ENCODE data around the gene PLBD2. TPM values are rescaled to one million over a fixed set of nuclear protein-coding genes. Genes with fewer than 3 reads are reported as not detected.

Gene PLBD2
- total and polyA plus RNA-seq, 9 of the 15 experiments (the other 6 are each of a cell fraction or from before 2014, with no cell fraction given) = 2.4 to 37.4 (median 6.0) TPM

DNA sequence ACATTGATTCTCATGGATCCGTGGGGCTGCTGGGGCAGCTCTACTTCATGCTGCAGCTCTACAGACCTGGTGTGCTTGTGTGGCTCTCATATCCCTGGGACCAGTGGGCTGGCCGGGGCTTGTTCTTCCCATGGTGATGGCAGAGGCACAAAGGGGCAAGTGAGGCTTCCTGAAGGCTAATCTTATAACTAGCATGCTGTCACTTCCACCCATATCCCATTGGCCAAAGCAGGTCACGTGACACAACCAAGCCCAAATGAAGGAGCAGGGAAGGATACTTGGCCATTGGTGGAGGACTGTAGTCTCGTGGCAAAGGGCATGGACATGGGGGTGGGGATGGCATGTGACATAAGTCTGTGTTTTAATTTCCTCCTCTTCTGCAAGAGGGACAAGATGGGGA lies 9.9 kb downstream of the PLBD2 start:
- ChIA-PET CTCF (ENCODE audit: low intra/inter-chr PET ratio) (interaction anchor here (0.7 kb wide), 1 partner anchor 170 kb away, joined by 3 read pairs; no protein-coding TSS in a partner anchor), POLR2A (no interaction called here)
- intact Hi-C loops (cut with micrococcal nuclease) (no loop called here), in situ Hi-C loops (cut with MboI) (no loop called here)
- no peak overlapping the region for H3K4me3 ChIP-seq
- peak; percentile 80 for FAIRE-seq
- H2AFZ ChIP-seq (ENCODE audit: low read depth, low read length) = no peak overlapping the region
- WGBS (ENCODE audit: insufficient coverage, low coverage, missing lambda C conversion rate) = 70% methylated on average over 3 of the region's 4 CpGs
- no peaks in the 10 kb centered on the region for H3K27me3 ChIP-seq (ENCODE audit: control insufficient read depth in 2 of 2, insufficient read depth in 2 of 2, low read length in 2 of 2)
- peak in 3 of 4 experiments; percentile 54 to 66 (median 58) for DNase-seq (ENCODE audit: extremely low read depth in 1 of 4, low spot score in 3 of 4)
- peaks cover 0 to 5% of the 10 kb centered on the region in 2 experiments; a peak in 2 of 5 replicates for H3K4me1 ChIP-seq (replicated peaks in 1 of 2; ENCODE audit: control insufficient read depth in 2 of 2, insufficient read depth in 2 of 2, low read length in 2 of 2)
- no TSS peak for BruUV-seq (replicated peaks)
- peaks cover 41% of the 10 kb centered on the region; the same call in 2 of the 3 replicates for H3K36me3 ChIP-seq (ENCODE audit: control insufficient read depth, insufficient read depth, low read length)
- H3K27ac ChIP-seq (ENCODE audit: extremely low read depth, low read depth, low read length) = no peak overlapping the region
- H3K9me1 ChIP-seq (ENCODE audit: control insufficient read depth, insufficient read depth, low read length) = no peaks in the 10 kb centered on the region
- 0 out of 2 replicates have a peak, but pooled peaks cover 3% of the 10 kb centered on the region for H4K20me1 ChIP-seq (replicated peaks; ENCODE audit: control insufficient read depth, insufficient read depth, low read length)
- H3K4me2 ChIP-seq (ENCODE audit: insufficient read depth, low read length) = no peak overlapping the region
- peak; percentile 81 for ATAC-seq
- H3K9ac ChIP-seq (ENCODE audit: insufficient read depth in 1 of 2, low read depth in 2 of 2, low read length in 2 of 2) = peak overlapping the region in 1 of 2 experiments; percentile 59; a peak in 2 of 4 replicates
- no peaks in the 10 kb centered on the region for H3K9me3 ChIP-seq (replicated peaks; ENCODE audit: control insufficient read depth, insufficient read depth, low read depth, low read length)
- no peaks in the 10 kb centered on the region for H3K79me2 ChIP-seq (ENCODE audit: control insufficient read depth, insufficient read depth, low read length)
- TF ChIP-seq TOE1 (IDR thresholded peaks at IDR 0.05; ENCODE audit: borderline replicate concordance) (peak; percentile 95), TOE1 (CRISPR knock-in tag; IDR thresholded peaks at IDR 0.05; ENCODE audit: borderline replicate concordance, low read depth) (no peak), ZNF274 (IDR thresholded peaks at IDR 0.05; ENCODE audit: borderline replicate concordance, low read depth, low read length) (no peak), PRMT5 (CRISPR knock-in tag; IDR thresholded peaks at IDR 0.05) (no peak), NEUROD1 (IDR thresholded peaks at IDR 0.05; ENCODE audit: borderline replicate concordance, low read depth, low read length, partially characterized antibody) (no peak), BHLHE40 (IDR thresholded peaks at IDR 0.05; ENCODE audit: low read length) (0 out of 2 replicates have a peak, but pooled peaks have one; percentile 33), MEIS2 (IDR thresholded peaks at IDR 0.05; ENCODE audit: partially characterized antibody) (no peak), BDP1 (IDR thresholded peaks at IDR 0.05; ENCODE audit: insufficient read depth, insufficient read length) (no peak), TEAD4 (IDR thresholded peaks at IDR 0.05; ENCODE audit: low read length) (no peak), TEAD4 (CRISPR knock-in tag; IDR thresholded peaks at IDR 0.05; ENCODE audit: borderline replicate concordance) (no peak), FOS (IDR thresholded peaks at IDR 0.05; ENCODE audit: extremely low read depth, insufficient read length) (peak; percentile 23), XRCC5 (IDR thresholded peaks at IDR 0.05; ENCODE audit: low read depth, low read length) (no peak)
- TF ChIP-seq, protein P1, sequence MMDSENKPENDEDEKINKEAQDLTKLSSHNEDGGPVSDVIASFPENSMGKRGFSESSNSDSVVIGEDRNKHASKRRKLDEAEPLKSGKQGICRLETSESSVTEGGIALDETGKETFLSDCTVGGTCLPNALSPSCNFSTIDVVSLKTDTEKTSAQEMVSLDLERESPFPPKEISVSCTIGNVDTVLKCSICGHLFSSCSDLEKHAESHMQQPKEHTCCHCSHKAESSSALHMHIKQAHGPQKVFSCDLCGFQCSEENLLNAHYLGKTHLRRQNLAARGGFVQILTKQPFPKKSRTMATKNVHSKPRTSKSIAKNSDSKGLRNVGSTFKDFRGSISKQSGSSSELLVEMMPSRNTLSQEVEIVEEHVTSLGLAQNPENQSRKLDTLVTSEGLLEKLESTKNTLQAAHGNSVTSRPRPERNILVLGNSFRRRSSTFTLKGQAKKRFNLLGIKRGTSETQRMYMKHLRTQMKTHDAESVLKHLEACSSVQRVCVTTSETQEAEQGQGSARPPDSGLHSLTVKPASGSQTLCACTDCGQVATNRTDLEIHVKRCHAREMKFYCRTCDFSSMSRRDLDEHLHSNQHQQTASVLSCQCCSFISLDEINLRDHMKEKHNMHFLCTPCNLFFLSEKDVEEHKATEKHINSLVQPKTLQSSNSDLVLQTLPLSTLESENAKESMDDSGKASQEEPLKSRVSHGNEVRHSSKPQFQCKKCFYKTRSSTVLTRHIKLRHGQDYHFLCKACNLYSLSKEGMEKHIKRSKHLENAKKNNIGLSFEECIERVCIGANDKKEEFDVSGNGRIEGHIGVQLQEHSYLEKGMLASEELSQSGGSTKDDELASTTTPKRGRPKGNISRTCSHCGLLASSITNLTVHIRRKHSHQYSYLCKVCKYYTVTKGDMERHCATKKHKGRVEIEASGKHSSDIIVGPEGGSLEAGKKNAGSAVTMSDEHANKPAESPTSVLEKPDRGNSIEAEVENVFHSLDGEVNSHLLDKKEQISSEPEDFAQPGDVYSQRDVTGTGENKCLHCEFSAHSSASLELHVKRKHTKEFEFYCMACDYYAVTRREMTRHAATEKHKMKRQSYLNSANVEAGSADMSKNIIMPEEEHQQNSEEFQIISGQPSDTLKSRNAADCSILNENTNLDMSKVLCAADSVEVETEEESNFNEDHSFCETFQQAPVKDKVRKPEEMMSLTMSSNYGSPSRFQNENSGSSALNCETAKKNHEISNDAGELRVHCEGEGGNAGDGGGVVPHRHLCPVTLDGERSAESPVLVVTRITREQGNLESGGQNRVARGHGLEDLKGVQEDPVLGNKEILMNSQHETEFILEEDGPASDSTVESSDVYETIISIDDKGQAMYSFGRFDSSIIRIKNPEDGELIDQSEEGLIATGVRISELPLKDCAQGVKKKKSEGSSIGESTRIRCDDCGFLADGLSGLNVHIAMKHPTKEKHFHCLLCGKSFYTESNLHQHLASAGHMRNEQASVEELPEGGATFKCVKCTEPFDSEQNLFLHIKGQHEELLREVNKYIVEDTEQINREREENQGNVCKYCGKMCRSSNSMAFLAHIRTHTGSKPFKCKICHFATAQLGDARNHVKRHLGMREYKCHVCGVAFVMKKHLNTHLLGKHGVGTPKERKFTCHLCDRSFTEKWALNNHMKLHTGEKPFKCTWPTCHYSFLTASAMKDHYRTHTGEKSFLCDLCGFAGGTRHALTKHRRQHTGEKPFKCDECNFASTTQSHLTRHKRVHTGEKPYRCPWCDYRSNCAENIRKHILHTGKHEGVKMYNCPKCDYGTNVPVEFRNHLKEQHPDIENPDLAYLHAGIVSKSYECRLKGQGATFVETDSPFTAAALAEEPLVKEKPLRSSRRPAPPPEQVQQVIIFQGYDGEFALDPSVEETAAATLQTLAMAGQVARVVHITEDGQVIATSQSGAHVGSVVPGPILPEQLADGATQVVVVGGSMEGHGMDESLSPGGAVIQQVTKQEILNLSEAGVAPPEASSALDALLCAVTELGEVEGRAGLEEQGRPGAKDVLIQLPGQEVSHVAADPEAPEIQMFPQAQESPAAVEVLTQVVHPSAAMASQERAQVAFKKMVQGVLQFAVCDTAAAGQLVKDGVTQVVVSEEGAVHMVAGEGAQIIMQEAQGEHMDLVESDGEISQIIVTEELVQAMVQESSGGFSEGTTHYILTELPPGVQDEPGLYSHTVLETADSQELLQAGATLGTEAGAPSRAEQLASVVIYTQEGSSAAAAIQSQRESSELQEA (IDR thresholded peaks at IDR 0.05; ENCODE audit: low read depth) = no peak
- TF ChIP-seq, protein P2, sequence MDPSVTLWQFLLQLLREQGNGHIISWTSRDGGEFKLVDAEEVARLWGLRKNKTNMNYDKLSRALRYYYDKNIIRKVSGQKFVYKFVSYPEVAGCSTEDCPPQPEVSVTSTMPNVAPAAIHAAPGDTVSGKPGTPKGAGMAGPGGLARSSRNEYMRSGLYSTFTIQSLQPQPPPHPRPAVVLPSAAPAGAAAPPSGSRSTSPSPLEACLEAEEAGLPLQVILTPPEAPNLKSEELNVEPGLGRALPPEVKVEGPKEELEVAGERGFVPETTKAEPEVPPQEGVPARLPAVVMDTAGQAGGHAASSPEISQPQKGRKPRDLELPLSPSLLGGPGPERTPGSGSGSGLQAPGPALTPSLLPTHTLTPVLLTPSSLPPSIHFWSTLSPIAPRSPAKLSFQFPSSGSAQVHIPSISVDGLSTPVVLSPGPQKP (CRISPR knock-in tag; IDR thresholded peaks at IDR 0.05) = no peak

Data from K562 (cell line).